HEK293 (cell line): ENCODE data around the gene KIF23.

Experiments
- MZF1 ChIP-seq: fragments of 450-650 bp; formaldehyde crosslinking; IDR thresholded peaks from 2 replicates; pipeline ENCODE4 v1.5.1; 2017; ENCODE audit warnings: missing biosample characterization, missing genetic modification characterization, borderline replicate concordance
- OSR2 ChIP-seq: fragments of 450-650 bp; formaldehyde crosslinking; IDR thresholded peaks from 2 replicates; pipeline ENCODE4 v1.5.1; 2016; ENCODE audit warnings: missing biosample characterization, missing genetic modification characterization
- TCF7L2 ChIP-seq: IDR thresholded peaks from 2 replicates; pipeline ENCODE4 v1.6.1; 2011; ENCODE audit warnings: low read depth, mild to moderate bottlenecking, inconsistent platforms, low read length, moderate library complexity, borderline replicate concordance
- YY2 ChIP-seq: fragments of 450-650 bp; formaldehyde crosslinking; IDR thresholded peaks from 2 replicates; pipeline ENCODE4 v1.5.1; 2016; ENCODE audit warnings: missing biosample characterization, missing genetic modification characterization
- ZBTB21 ChIP-seq: fragments of 450-650 bp; formaldehyde crosslinking; IDR thresholded peaks from 2 replicates; pipeline ENCODE4 v1.5.1; 2017; ENCODE audit warnings: missing biosample characterization, missing genetic modification characterization
- ZBTB48 ChIP-seq: fragments of 450-650 bp; formaldehyde crosslinking; IDR thresholded peaks from 2 replicates; pipeline ENCODE4 v1.5.1; 2016; ENCODE audit warnings: missing biosample characterization, missing genetic modification characterization
- ZBTB7A ChIP-seq: fragments of 450-650 bp; formaldehyde crosslinking; IDR thresholded peaks from 2 replicates; pipeline ENCODE4 v1.5.1; 2016; ENCODE audit warnings: low read depth, missing biosample characterization, missing genetic modification characterization
- ZFHX2 ChIP-seq: fragments of 450-650 bp; formaldehyde crosslinking; conservative IDR thresholded peaks from 2 replicates; pipeline ENCODE4 v1.5.1; 2016; ENCODE audit warnings: missing biosample characterization, missing genetic modification characterization
- ZFP69B ChIP-seq: fragments of 450-650 bp; formaldehyde crosslinking; IDR thresholded peaks from 2 replicates; pipeline ENCODE4 v1.5.1; 2016; ENCODE audit warnings: missing biosample characterization, missing genetic modification characterization
- ZNF174 ChIP-seq: fragments of 450-650 bp; formaldehyde crosslinking; IDR thresholded peaks from 2 replicates; pipeline ENCODE4 v1.5.0; 2017; ENCODE audit warnings: missing biosample characterization, mild to moderate bottlenecking, missing genetic modification characterization
- ZNF549 ChIP-seq: fragments of 450-650 bp; IDR thresholded peaks from 2 replicates; pipeline ENCODE4 v1.5.1; 2018; ENCODE audit warnings: missing biosample characterization, missing genetic modification characterization, mild to moderate bottlenecking, inconsistent platforms, moderate library complexity
- TF ChIP-seq, protein P1 (sequence below): fragments of 450-650 bp; formaldehyde crosslinking; IDR thresholded peaks from 2 replicates; pipeline ENCODE4 v1.5.1; 2016; ENCODE audit warnings: missing biosample characterization, missing genetic modification characterization
- TF ChIP-seq, protein P2 (sequence below): fragments of 450-650 bp; formaldehyde crosslinking; optimal IDR thresholded peaks from 2 replicates; pipeline ENCODE3; 2016; ENCODE audit warnings: missing biosample characterization, mild to moderate bottlenecking, missing genetic modification characterization

DNA sequence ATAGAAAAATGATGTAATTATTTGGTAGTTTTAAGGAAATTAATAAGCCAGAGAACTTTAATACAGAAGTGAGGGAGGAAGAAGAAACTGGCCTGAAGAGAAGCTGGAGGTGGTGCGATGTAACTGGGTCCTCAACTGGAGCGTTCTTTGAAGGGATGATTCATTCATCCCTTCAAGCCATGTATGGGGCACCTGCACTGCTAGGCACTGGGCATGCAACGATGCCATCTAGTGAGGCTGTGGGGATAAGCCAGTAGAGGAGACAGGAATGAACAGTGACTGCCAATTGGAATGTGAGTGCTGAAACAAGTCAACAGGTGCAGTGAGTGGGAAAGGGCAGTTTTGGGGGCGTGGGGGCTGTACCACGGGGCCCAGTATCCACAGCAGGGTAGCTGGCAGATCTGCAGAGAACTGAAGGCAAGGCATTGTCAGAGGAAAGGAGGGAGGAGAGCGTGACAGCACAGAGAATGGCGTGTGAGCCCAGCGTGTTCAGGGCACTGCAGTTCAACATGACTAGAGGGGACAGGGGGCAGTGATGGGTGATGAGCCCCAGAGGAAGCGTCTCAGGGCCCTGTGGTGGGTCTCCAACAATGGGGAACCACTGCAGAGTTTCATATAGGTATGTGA, 3.8 kb upstream of the KIF23 start:
- TF ChIP-seq, protein P1, sequence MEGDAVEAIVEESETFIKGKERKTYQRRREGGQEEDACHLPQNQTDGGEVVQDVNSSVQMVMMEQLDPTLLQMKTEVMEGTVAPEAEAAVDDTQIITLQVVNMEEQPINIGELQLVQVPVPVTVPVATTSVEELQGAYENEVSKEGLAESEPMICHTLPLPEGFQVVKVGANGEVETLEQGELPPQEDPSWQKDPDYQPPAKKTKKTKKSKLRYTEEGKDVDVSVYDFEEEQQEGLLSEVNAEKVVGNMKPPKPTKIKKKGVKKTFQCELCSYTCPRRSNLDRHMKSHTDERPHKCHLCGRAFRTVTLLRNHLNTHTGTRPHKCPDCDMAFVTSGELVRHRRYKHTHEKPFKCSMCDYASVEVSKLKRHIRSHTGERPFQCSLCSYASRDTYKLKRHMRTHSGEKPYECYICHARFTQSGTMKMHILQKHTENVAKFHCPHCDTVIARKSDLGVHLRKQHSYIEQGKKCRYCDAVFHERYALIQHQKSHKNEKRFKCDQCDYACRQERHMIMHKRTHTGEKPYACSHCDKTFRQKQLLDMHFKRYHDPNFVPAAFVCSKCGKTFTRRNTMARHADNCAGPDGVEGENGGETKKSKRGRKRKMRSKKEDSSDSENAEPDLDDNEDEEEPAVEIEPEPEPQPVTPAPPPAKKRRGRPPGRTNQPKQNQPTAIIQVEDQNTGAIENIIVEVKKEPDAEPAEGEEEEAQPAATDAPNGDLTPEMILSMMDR (tag by site-specific recombination) = peak; percentile 94
- TF ChIP-seq ZNF174 (no peak), ZFHX2 (tag by site-specific recombination) (no peak; the same call in 1 of the 2 replicates), OSR2 (tag by site-specific recombination) (no peak), ZFP69B (tag by site-specific recombination) (no peak), ZNF549 (tag by site-specific recombination) (no peak), ZBTB21 (tag by site-specific recombination) (no peak), MZF1 (tag by site-specific recombination) (no peak), TCF7L2 (no peak), ZBTB48 (tag by site-specific recombination) (no peak), ZBTB7A (no peak), YY2 (no peak)
- TF ChIP-seq, protein P2, sequence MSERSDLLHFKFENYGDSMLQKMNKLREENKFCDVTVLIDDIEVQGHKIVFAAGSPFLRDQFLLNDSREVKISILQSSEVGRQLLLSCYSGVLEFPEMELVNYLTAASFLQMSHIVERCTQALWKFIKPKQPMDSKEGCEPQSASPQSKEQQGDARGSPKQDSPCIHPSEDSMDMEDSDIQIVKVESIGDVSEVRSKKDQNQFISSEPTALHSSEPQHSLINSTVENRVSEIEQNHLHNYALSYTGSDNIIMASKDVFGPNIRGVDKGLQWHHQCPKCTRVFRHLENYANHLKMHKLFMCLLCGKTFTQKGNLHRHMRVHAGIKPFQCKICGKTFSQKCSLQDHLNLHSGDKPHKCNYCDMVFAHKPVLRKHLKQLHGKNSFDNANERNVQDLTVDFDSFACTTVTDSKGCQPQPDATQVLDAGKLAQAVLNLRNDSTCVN (tag by site-specific recombination) = no peak
